Right cardiac atrium (tissue), 5 donors: ENCODE measurements around the gene CAMKK2. TPM values are rescaled to one million over a fixed set of nuclear protein-coding genes. Genes with fewer than 3 reads are reported as not detected.
A peak's percentile ranks its signal among the peaks of the same experiment; 100 is the strongest.
"Not testable (repeated sequence)": the region's sequence is repeated elsewhere in the genome, so short reads cannot be mapped to it uniquely, and the experiment has no call there.

Experiments used
- ATAC-seq, 2 donors: fragments of 200-7000 bp; cut with Tn5 transposase; one replicate each; pipeline versions ENCODE4 v1.8.0 to v1.9.1; 2020; ENCODE audit warnings: moderate library complexity in 2 of 2, mild to moderate bottlenecking in 1 of 2
- DNase-seq, 3 donors: peaks; one replicate each; pipeline ENCODE4 v3.0.0-alpha.2; 2020
- H3K27ac ChIP-seq: one replicate; pipeline ENCODE4 v1.5.1; 2013; ENCODE audit warnings: mild to moderate bottlenecking, low read length, control low read depth, moderate library complexity
- H3K27me3 ChIP-seq: one replicate; pipeline ENCODE4 v1.6.1; 2013; ENCODE audit not compliant: control insufficient read depth, insufficient read depth
- H3K4me1 ChIP-seq: one replicate; pipeline ENCODE4 v1.6.1; 2013; ENCODE audit warnings: low read length; ENCODE audit not compliant: control insufficient read depth, insufficient read depth
- H3K4me3 ChIP-seq: one replicate; pipeline ENCODE4 v1.5.1; 2013; ENCODE audit warnings: low read length, control low read depth
- H3K9me3 ChIP-seq: one replicate; pipeline ENCODE4 v1.6.1; 2013; ENCODE audit warnings: low read length; ENCODE audit not compliant: control insufficient read depth
- WGBS: extraction: QIAGEN DNeasy Blood & Tissue Kit; methylation state at CpG from one replicate; pipeline ENCODE4 v1.1.7; 2013; 5-methylcytosine and 5-hydroxymethylcytosine counted together
- intact Hi-C, 4 donors: fragments of 100-400 bp; cut with DNase I; formaldehyde crosslinking; loops; one replicate each; pipeline versions ENCODE4 v1.11.0 to v1.14.0; 2022 to 2023
- polyA plus RNA-seq: library from polyadenylated mRNA; stranded (reverse); fragments of 200-250 nt; gene quantifications from one replicate; pipeline ENCODE4 v1.2.3, GENCODE V29; 2013
- total RNA-seq, 4 donors: library from RNA; stranded (reverse); fragmentation: NEBNext Ultra II Directional; extraction: Animal tissue kit (Norgen Biotek cat#: 25700); gene quantifications; one replicate each; pipeline ENCODE4 v1.2.1, GENCODE V29; 2021
- donor health status: healthy with polysubstance abuse.
- donor health status: DM: no; HTN: yes; CAD: no.
- donor health status: DM: no; HTN: no; CAD: no.
- donor health status: DM: no; HTN: yes; CAD: no; lungs with severe emphysema.
- donor health status: DM: yes; HTN: yes; CAD: no.

CAMKK2 gene
- total and polyA plus RNA-seq, 5 donors, result 11.3 to 22.1 (median 19.7) TPM

GRCh38 chr12:121288158-121288845 is 8.2 kb downstream of the CAMKK2 start:
- no peak overlapping the region for H3K27ac ChIP-seq
- H3K4me3 ChIP-seq, result no peak overlapping the region
- H3K4me1 ChIP-seq, result peaks cover 3% of the 10 kb centered on the region
- 47% methylated on average over 10 of the region's 10 CpGs for WGBS
- ATAC-seq, result no peak
- peak in 1 of 3 donors; percentile 52 for DNase-seq
- no peaks in the 10 kb centered on the region for H3K9me3 ChIP-seq
- intact Hi-C loops, result no loop called here
- no peaks in the 10 kb centered on the region for H3K27me3 ChIP-seq

GRCh38 chr12:121287267-121287954 is 9.1 kb downstream of the CAMKK2 start:
- ATAC-seq (no peak), DNase-seq (peak in 1 of 3 donors; percentile 30)
- intact Hi-C loops, result no loop called here
- no peaks in the 10 kb centered on the region for H3K27me3 ChIP-seq
- H3K4me1 ChIP-seq, result peaks cover 3% of the 10 kb centered on the region
- 84% methylated on average over 10 of the region's 10 CpGs for WGBS
- no peak overlapping the region for H3K4me3 ChIP-seq
- H3K9me3 ChIP-seq, result no peaks in the 10 kb centered on the region
- H3K27ac ChIP-seq, result no peak overlapping the region

GRCh38 chr12:121285856-121286255 is 10.7 kb downstream of the CAMKK2 start:
- intact Hi-C loops, result no loop called here

GRCh38 chr12:121284551-121285390 is 11.7 kb downstream of the CAMKK2 start:
- no peaks in the 10 kb centered on the region for H3K27me3 ChIP-seq
- intact Hi-C loops, result no loop called here
- H3K27ac ChIP-seq, result peak overlapping the region; percentile 9
- H3K4me1 ChIP-seq, result peaks cover 1% of the 10 kb centered on the region
- DNase-seq, result peak; percentile 62 to 77 (median 71)
- ATAC-seq, result peak; percentile 6 to 14
- 63% methylated on average over 14 of the region's 14 CpGs for WGBS
- no peak overlapping the region for H3K4me3 ChIP-seq
- no peaks in the 10 kb centered on the region for H3K9me3 ChIP-seq

More at GRCh38 chr12:121285856-121286255, 10.7 kb downstream of the CAMKK2 start:
- peaks cover 3% of the 10 kb centered on the region for H3K4me1 ChIP-seq
- no peaks in the 10 kb centered on the region for H3K27me3 ChIP-seq
- H3K4me3 ChIP-seq, result no peak overlapping the region
- 100% methylated on average over 1 of the region's 1 CpG for WGBS
- no peak overlapping the region for H3K27ac ChIP-seq
- no peak for DNase-seq
- H3K9me3 ChIP-seq, result no peaks in the 10 kb centered on the region
- ATAC-seq, result no peak

- peaks cover 11% of the 10 kb centered on the region for H3K4me1 ChIP-seq
- no peaks in the 10 kb centered on the region for H3K27me3 ChIP-seq
- DNase-seq (no peak), ATAC-seq (no peak)
- 95% methylated on average over 6 of the region's 6 CpGs for WGBS
- H3K4me3 ChIP-seq, result no peak overlapping the region
- H3K27ac ChIP-seq, result no peak overlapping the region
- intact Hi-C loops, result no loop called here
- H3K9me3 ChIP-seq, result no peaks in the 10 kb centered on the region
Measured at GRCh38 chr12:121283841-121284240, 12.7 kb downstream of the CAMKK2 start.

GRCh38 chr12:121283388-121283787 is 13.1 kb downstream of the CAMKK2 start:
- peaks cover 14% of the 10 kb centered on the region for H3K4me1 ChIP-seq
- H3K9me3 ChIP-seq, result no peaks in the 10 kb centered on the region
- H3K27me3 ChIP-seq, result no peaks in the 10 kb centered on the region
- no peak overlapping the region for H3K4me3 ChIP-seq
- no peak for ATAC-seq
- no peak for DNase-seq
- 83% methylated on average over 5 of the region's 5 CpGs for WGBS
- H3K27ac ChIP-seq, result peak overlapping the region; percentile 1
- intact Hi-C loops, result no loop called here

GRCh38 chr12:121282910-121283309 is 13.6 kb downstream of the CAMKK2 start:
- H3K9me3 ChIP-seq, H3K27me3 ChIP-seq, intact Hi-C loops, H3K4me3 ChIP-seq: not testable (repeated sequence)
- peak overlapping the region; percentile 1 for H3K27ac ChIP-seq
- DNase-seq, result peak in 2 of 3 donors; percentile 40 to 74
- WGBS, result 71% methylated on average over 11 of the region's 11 CpGs
- peak in 1 of 2 donors; percentile 48 for ATAC-seq
- H3K4me1 ChIP-seq, result peaks cover 14% of the 10 kb centered on the region

- WGBS, result 48% methylated on average over 10 of the region's 10 CpGs
- ATAC-seq, result peak; percentile 15 to 49
- H3K4me1 ChIP-seq, result peaks cover 14% of the 10 kb centered on the region
- H3K27me3 ChIP-seq, result no peaks in the 10 kb centered on the region
- peak; percentile 49 to 78 (median 72) for DNase-seq
- H3K4me3 ChIP-seq, result no peak overlapping the region
- peak overlapping the region; percentile 50 for H3K27ac ChIP-seq
- intact Hi-C loops, result no loop called here
- no peaks in the 10 kb centered on the region for H3K9me3 ChIP-seq
Measured at GRCh38 chr12:121282072-121282742, 14.3 kb downstream of the CAMKK2 start.

- H3K9me3 ChIP-seq, intact Hi-C loops, H3K4me3 ChIP-seq, ATAC-seq, H3K27me3 ChIP-seq, H3K27ac ChIP-seq: not testable (repeated sequence)
- peak in 1 of 3 donors; percentile 39 for DNase-seq
- 81% methylated on average over 14 of the region's 14 CpGs for WGBS
- peaks cover 14% of the 10 kb centered on the region for H3K4me1 ChIP-seq
Measured at GRCh38 chr12:121281116-121281515, 15.4 kb downstream of the CAMKK2 start.

- peak in 1 of 3 donors; percentile 28 for DNase-seq
- intact Hi-C loops, H3K9me3 ChIP-seq, H3K27me3 ChIP-seq, H3K27ac ChIP-seq, ATAC-seq, H3K4me3 ChIP-seq: not testable (repeated sequence)
- H3K4me1 ChIP-seq, result peaks cover 14% of the 10 kb centered on the region
- 90% methylated on average over 11 of the region's 11 CpGs for WGBS
Measured at GRCh38 chr12:121280531-121280930, 16.0 kb downstream of the CAMKK2 start.
